Cardiac fibroblast (primary cell): Measurements from ENCODE around the gene ATP5MC3.

ENCODE experiments used
- DNase-seq, 2 donors: peaks; one replicate each; pipeline versions ENCODE4 v3.0.0 to v3.0.0-alpha.2; 2010; ENCODE audit warnings: low read depth in 2 of 2
- H3K4me3 ChIP-seq, 2 donors: replicated peaks in 1 of 2; 1 replicate in 1 of 2; 2 replicates in 1 of 2; pipeline ENCODE4 v1.5.1; 2011; ENCODE audit warnings: low read depth in 2 of 2, low read length in 2 of 2, mild to moderate bottlenecking in 2 of 2, moderate library complexity in 1 of 2
- TF ChIP-seq, protein P1 (sequence below): IDR thresholded peaks from one replicate; pipeline ENCODE4 v1.5.1; 2011; ENCODE audit warnings: low read depth, mild to moderate bottlenecking, low read length, inconsistent platforms

Gene ATP5MC3

DNA sequence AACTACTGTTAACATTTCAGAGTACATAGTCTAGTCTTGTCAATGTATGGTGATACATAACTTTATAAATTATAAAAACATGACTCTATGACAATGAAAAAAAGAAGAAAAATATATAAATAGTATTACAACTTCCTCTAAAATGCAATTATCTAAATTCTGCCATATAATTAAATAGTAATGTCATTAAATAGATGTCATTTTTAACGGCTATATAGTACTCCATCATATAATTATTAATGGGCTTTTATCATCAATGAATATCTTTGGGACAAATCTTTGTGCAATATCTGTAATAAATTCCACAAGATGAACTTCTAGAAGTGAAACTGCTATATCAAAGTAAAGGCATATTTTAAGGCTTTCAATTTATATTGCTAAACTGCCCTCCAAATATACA is 38.3 kb downstream of the ATP5MC3 start:
- TF ChIP-seq, protein P1, sequence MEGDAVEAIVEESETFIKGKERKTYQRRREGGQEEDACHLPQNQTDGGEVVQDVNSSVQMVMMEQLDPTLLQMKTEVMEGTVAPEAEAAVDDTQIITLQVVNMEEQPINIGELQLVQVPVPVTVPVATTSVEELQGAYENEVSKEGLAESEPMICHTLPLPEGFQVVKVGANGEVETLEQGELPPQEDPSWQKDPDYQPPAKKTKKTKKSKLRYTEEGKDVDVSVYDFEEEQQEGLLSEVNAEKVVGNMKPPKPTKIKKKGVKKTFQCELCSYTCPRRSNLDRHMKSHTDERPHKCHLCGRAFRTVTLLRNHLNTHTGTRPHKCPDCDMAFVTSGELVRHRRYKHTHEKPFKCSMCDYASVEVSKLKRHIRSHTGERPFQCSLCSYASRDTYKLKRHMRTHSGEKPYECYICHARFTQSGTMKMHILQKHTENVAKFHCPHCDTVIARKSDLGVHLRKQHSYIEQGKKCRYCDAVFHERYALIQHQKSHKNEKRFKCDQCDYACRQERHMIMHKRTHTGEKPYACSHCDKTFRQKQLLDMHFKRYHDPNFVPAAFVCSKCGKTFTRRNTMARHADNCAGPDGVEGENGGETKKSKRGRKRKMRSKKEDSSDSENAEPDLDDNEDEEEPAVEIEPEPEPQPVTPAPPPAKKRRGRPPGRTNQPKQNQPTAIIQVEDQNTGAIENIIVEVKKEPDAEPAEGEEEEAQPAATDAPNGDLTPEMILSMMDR = no peak
- H3K4me3 ChIP-seq = no peak overlapping the region
- no peak for DNase-seq

DNA sequence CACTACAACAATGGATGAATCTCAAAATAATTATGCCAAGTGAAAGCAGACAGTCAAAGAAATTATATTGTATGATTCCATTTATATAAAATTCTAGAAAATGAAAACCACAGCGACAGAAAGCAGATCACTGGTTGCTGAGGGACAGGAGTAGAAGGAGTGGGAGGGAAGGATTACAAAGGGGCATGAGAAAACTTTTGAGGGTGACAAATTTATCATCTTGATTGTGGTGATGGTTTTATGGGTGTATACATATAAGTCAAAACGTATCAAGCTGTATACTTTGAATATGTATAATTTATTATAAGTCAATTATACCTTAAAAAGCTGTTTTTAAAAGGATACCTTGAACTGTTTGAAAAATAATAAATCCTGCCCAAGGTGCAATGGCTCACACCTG is 41.2 kb downstream of the ATP5MC3 start:
- TF ChIP-seq, protein P1 = no peak
- H3K4me3 ChIP-seq = no peak overlapping the region
- DNase-seq = no peak

DNA sequence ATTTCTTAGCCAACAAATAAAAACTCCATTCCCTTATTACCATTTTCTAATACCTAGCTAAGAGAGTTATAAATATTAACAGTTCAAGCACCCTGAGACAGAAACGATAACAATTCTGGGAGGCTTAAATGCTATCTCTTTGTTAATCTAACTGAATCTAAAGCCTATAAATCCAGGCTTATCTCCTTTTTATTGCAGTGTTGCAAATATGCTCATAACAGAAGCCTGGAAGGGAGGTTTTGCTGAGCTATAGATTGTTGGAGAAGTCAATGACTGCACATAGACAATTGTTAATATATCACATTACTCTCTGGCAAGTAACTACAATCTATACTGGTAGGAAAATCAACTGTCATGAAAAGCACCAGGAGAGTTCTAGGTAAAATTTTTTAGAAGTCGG is 43.7 kb downstream of the ATP5MC3 start:
- H3K4me3 ChIP-seq = no peak overlapping the region
- no peak for DNase-seq
- TF ChIP-seq, protein P1 = no peak

DNA sequence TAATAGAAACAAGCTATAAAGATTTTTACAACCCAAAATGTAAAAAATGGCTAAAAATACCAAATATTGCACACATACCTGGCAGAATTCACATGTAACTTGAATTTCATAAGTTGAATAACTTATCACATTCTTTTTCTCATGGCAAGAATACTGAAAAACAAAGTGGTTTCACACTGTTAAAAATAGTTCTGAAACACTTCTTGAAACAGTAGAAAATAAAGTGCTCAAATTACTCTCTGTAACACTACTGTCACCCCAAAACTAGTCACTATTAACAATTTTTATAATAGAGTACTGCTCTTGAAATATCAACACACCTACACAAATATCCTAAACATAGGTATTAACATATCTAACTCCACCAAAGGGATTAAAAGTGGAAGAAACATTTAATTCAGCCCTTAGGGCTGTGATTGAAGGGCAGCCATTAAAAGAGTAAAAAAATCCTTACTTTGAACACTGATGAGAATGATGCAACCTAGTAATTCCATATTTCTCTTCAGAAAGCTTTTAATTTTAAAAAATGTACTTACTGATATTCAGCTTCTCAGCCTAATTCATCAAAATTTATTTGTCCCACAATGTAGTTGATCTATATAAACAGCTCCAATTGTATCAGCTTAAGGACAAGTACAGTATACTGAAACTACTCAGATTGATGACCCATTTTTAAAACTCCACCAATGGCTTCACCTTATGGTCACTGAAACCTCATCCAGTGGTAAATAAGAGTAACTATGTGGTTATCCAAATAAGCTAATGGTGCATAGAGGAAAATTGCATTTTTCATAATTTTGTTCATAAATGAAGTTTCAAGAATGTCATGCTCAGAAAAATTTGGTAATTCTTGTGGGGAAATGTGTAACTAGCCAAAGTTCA is 44.9 kb downstream of the ATP5MC3 start:
- no peak overlapping the region for H3K4me3 ChIP-seq
- TF ChIP-seq, protein P1 = no peak
- no peak for DNase-seq

DNA sequence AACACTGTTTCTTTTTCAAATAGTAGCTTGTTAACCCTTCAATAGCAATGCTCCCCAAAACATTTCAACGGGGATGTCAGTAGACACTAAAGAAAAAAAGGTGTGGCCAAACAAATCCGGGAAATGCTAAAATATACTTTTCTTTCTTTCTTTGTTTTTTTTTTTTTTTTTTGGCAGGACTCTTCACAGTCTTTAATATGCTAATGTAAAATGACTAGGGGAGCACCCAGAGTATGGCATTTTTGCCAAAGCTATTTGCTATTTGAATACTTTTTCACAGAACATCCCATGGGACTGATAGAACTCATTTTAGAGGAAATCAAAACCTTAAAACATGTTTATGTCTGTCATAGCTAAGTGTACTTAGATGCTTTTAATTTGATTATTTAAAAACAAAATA is 45.6 kb downstream of the ATP5MC3 start:
- TF ChIP-seq, protein P1 = no peak
- H3K4me3 ChIP-seq = no peak overlapping the region
- no peak for DNase-seq

DNA sequence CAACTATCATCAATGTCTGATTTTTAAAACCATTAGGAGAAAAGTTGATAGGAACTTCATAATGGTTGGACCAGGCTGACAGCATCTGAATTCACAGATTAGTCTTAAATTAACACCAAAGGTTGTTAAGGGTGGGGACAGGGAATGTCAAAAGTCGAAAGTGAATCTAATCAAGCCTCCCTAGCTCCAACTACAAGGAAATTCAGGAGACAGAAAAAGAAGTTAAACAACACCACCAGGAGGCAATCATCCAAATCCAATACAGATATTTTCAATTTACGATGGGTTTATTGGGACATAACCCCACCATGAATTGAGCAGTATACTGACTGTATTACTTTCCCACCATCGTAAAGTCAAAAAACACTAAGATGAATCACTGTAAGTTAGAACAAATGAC is 46.3 kb downstream of the ATP5MC3 start:
- TF ChIP-seq, protein P1 = no peak
- DNase-seq = no peak
- no peak overlapping the region for H3K4me3 ChIP-seq
